Sigmoid colon (tissue), 4 donors: ENCODE data around the gene TBX3.

ENCODE experiments used
- CTCF ChIP-seq, 4 experiments: fragments of 450-650 bp in 3 of 4; fragments of 200-600 bp in 1 of 4; IDR thresholded peaks; one replicate each; pipeline ENCODE4 v1.5.1; 2016 to 2019; ENCODE audit warnings: antibody characterized with exemption in 4 of 4, mild to moderate bottlenecking in 3 of 4, moderate library complexity in 2 of 4
- POLR2A ChIP-seq, 2 donors: fragments of 450-650 bp; IDR thresholded peaks; one replicate each; pipeline ENCODE4 v1.6.1; 2016; ENCODE audit warnings: antibody characterized with exemption in 2 of 2, mild to moderate bottlenecking in 2 of 2, moderate library complexity in 2 of 2
- POLR2AphosphoS5 ChIP-seq, 4 donors: sonication (generic); formaldehyde crosslinking; IDR thresholded peaks; one replicate each; pipeline ENCODE4 v1.6.1; 2017; ENCODE audit warnings: antibody characterized with exemption in 4 of 4

GRCh38 chr12:114694436-114695304, 10.7 kb upstream of the TBX3 start:
- TF ChIP-seq CTCF (IDR thresholded peaks at IDR 0.05) (no peak), POLR2AphosphoS5 (IDR thresholded peaks at IDR 0.05) (no peak), POLR2A (IDR thresholded peaks at IDR 0.05) (no peak)
